SJCRH30 (cell line): Measurements from ENCODE around the gene CRIP1. TPM values are rescaled to one million over a fixed set of nuclear protein-coding genes. Genes with fewer than 3 reads are reported as not detected.

Source experiments
- DNase-seq, 2 experiments: peaks; one replicate each; pipeline ENCODE4 v3.0.0-alpha.2; 2015 to 2020
- H3K27ac ChIP-seq: fragments of 250-450 bp; sonication (Bioruptor Pico); 2 replicates; pipeline ENCODE4 v1.5.1; 2020; ENCODE audit warnings: mild to moderate bottlenecking, moderate library complexity
- H3K27me3 ChIP-seq: fragments of 250-450 bp; sonication (Bioruptor Pico); 2 replicates; pipeline ENCODE4 v1.5.1; 2020; ENCODE audit warnings: mild to moderate bottlenecking, moderate library complexity
- H3K36me3 ChIP-seq: fragments of 250-450 bp; sonication (Bioruptor Pico); 2 replicates; pipeline ENCODE4 v1.5.1; 2020; ENCODE audit warnings: mild to moderate bottlenecking, moderate library complexity
- H3K4me1 ChIP-seq: fragments of 250-450 bp; sonication (Bioruptor Pico); 2 replicates; pipeline ENCODE4 v1.5.1; 2020; ENCODE audit warnings: mild to moderate bottlenecking, moderate library complexity
- H3K4me3 ChIP-seq: fragments of 250-450 bp; sonication (Bioruptor Pico); 2 replicates; pipeline ENCODE4 v1.5.1; 2020; ENCODE audit warnings: mild to moderate bottlenecking, moderate library complexity
- H3K9me3 ChIP-seq: fragments of 250-450 bp; sonication (Bioruptor Pico); replicated peaks from 2 replicates; pipeline ENCODE4 v1.5.1; 2020; ENCODE audit warnings: mild to moderate bottlenecking, moderate library complexity
- total RNA-seq: library from RNA; depleted of rRNA; stranded (reverse); fragments of >200 nt; shearing (Covaris generic); gene quantifications from 2 replicates; pipeline ENCODE4 v1.2.3, GENCODE V29; 2014

CRIP1 gene
- total RNA-seq, 1 experiment from 2014 or later: 0.14 TPM

DNA sequence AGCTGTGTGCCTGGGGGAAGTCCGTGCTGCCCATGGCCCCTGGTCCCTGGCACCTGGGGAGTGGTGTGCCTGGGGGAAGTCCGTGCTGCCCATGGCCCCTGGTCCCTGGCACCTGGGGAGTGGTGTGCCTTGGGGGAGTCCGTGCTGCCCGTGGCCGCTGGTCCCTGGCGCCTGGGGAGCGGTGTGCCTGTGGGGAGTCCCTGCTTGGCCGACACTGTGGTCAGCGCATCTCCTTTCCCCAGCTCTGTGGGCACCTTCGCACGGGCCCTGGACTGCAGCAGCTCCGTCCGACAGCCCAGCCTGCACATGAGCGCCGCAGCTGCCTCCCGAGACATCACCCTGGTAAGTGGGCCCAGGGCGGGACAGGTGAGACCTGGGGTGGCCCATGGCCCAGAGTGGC lies 26.6 kb upstream of the CRIP1 start:
- no peaks in the 10 kb centered on the region for H3K9me3 ChIP-seq
- H3K36me3 ChIP-seq: peaks cover 72% of the 10 kb centered on the region
- no peak overlapping the region for H3K27ac ChIP-seq
- no peak overlapping the region for H3K4me3 ChIP-seq
- DNase-seq: no peak
- H3K4me1 ChIP-seq: peaks cover 11% of the 10 kb centered on the region
- no peaks in the 10 kb centered on the region for H3K27me3 ChIP-seq

DNA sequence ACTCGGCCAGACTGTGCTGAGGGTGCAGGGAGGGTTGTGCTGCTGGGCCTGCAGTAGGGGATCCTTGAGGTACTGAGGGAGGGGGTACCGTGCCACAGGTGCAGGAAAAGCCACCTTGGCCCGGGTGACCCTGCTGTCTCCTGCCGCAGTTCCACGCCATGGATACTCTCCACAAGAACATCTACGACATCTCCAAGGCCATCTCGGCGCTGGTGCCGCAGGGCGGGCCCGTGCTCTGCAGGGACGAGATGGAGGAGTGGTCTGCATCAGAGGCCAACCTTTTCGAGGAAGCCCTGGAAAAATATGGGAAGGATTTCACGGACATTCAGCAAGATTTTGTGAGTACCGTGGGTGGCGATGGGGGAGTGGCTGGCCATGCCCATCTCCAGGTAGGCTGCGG lies 26.1 kb upstream of the CRIP1 start:
- Histone ChIP-seq H3K27ac (no peak overlapping the region), H3K4me3 (no peak overlapping the region), H3K4me1 (peaks cover 16% of the 10 kb centered on the region), H3K36me3 (peaks cover 69% of the 10 kb centered on the region), H3K27me3 (no peaks in the 10 kb centered on the region), H3K9me3 (no peaks in the 10 kb centered on the region)
- DNase-seq: no peak

DNA sequence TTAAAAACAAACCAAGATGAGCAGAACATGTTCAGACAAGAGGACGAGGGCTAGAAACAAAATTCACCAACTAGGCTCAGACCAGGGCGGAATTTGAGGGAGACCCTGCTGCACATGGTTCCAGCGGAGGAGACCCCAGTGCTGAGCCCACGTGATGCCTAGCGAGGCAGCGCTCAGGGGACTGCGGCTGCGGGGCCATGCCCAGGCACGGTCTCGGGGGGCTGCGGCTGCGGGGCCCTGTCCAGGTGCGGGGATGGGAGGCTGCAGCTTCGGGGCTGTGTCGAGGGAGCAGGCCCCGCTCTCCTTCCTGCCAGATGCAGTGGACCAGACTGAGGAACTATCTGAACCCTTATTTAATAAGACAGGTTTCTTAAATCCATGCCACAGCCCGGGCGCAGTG lies 24.8 kb upstream of the CRIP1 start:
- peaks cover 62% of the 10 kb centered on the region for H3K36me3 ChIP-seq
- H3K4me3 ChIP-seq: no peak overlapping the region
- DNase-seq: no peak
- H3K27ac ChIP-seq: no peak overlapping the region
- H3K9me3 ChIP-seq: no peaks in the 10 kb centered on the region
- H3K27me3 ChIP-seq: no peaks in the 10 kb centered on the region
- H3K4me1 ChIP-seq: peaks cover 21% of the 10 kb centered on the region

DNA sequence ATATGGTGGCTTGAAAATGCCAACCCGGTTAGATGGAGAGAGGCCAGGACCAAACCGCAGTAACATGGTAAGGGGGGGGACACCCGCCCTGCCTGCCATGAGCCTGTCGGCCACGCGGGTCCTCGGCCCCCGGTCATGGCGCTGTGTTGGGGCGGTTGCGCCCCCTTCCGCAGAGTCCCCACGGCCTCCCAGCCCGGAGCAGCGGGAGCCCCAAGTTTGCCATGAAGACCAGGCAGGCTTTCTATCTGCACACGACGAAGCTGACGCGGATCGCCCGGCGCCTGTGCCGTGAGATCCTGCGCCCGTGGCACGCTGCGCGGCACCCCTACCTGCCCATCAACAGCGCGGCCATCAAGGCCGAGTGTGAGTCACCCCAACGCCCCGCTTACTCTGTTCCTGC lies 22.2 kb upstream of the CRIP1 start:
- no peaks in the 10 kb centered on the region for H3K9me3 ChIP-seq
- H3K4me1 ChIP-seq: peaks cover 18% of the 10 kb centered on the region
- H3K36me3 ChIP-seq: peaks cover 61% of the 10 kb centered on the region
- H3K27me3 ChIP-seq: no peaks in the 10 kb centered on the region
- H3K4me3 ChIP-seq: no peak overlapping the region
- DNase-seq: no peak
- no peak overlapping the region for H3K27ac ChIP-seq

DNA sequence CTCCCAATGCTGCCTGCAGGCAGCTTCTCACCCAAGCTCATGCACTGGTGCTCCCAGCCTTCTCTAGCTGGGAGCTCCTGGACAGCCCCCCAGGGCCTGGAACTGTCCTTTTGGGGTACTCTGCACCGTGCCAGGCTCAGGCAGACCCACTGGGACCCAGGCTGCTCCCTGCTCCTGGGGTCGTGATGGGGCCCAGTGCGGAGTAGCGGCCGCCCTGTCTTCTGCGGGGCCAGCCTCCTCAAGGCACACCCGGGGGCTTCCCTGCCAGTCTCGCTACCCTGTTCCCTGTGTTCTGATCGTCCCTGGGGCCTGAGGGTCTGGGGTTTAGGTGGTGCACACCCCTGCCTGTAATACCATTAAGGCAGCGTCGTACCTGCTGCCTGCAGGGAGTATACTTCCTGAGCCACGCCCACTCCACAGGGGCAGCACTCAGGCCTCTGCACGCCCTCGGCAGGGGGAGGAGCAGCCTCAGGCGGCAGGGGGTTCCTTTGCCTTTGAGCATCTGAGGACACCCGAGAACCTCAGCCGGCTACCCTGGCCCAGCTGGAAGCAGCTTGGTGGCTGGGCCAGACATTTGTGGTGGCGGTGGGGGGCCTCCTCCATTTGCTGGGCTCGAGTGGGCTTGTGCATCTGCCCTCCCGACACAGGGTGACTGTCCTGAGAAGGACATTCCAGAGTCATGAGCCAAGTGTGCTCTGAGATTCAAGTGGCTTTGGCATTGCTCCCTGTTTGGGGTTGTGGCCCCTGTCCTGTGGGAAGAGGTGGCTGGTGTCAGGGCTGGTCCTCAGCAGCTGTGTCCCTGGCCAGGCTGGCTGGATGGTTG lies 21.3 kb upstream of the CRIP1 start:
- Histone ChIP-seq H3K27ac (peak overlapping the region; percentile 59), H3K27me3 (no peaks in the 10 kb centered on the region), H3K36me3 (peaks cover 58% of the 10 kb centered on the region), H3K4me1 (peaks cover 18% of the 10 kb centered on the region), H3K4me3 (no peak overlapping the region), H3K9me3 (no peaks in the 10 kb centered on the region)
- peak; percentile 86 to 90 for DNase-seq

DNA sequence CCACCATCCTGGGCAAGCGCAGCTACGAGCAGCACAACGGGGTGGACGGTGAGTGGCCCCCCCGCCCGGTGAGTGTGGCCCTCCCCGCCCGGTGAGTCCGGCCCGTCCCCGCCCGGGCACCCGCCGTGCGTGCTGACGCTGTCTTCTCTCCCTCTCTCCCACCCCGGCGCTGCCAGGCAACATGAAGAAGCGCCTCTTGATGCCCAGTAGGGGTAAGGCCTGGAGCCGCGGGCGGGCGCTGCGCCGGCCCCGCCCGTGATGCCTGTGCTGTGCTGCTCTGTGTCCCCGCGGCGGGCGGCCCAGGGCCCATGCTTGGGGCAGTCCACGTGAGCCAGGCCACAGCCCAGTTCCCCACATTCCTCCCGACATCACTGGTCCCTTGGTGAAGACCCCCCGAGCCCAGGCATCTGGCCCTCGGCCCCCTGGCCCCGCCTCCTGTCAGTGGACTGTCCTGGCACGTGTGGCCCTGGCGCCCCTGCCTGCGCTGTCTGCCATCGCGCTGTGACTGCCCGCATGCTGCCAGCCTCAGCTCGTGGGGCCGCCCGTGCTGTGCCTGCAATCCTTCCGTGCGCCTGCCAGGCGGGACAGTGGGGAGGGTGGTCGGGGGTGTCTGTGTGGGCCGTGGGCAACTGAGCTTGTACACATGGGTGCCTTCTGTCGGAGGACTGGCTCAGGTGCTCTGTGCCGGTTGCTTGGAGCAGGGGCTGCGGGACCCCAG lies 20.0 kb upstream of the CRIP1 start:
- no peak for DNase-seq
- peaks cover 23% of the 10 kb centered on the region for H3K4me1 ChIP-seq
- H3K4me3 ChIP-seq: no peak overlapping the region
- H3K27ac ChIP-seq: no peak overlapping the region; the same call in 1 of the 2 replicates
- H3K36me3 ChIP-seq: peaks cover 48% of the 10 kb centered on the region
- no peaks in the 10 kb centered on the region for H3K9me3 ChIP-seq
- H3K27me3 ChIP-seq: no peaks in the 10 kb centered on the region

DNA sequence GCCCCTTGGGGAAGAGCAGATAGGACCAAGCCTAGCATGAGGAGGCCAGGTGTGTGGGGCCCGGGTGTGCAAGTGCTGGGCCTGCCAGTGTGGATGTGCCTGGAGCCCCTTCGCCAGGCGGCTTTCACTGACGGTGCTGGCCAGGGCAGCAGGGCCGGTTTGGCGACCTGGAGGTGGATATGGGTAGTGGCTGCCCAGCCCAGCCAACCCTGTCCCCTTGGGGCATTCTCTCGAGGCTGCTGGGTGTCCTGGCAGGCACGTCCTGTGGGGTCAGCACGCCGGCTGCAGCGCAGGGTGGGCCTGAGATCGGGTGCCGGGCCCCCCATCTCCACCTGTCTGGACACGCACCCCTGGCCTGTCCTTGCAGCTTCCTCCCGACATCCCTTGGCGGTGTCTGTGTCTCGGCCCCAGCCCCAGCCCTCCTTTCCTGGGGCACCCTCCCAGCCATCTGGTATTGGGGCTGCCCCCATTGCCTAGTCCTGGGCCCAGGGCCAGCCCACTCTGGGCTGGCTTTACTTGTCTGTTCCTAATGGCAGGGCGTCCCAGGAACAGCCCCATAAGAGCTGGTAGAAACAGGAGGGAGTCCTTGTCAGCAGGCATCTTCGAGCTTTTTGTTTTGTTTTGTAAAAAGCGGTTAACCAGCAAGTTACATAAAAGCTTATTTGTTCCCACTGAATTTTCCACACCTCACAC lies 19.3 kb upstream of the CRIP1 start:
- no peak overlapping the region for H3K4me3 ChIP-seq
- H3K36me3 ChIP-seq: peaks cover 43% of the 10 kb centered on the region
- H3K27me3 ChIP-seq: no peaks in the 10 kb centered on the region
- H3K9me3 ChIP-seq: no peaks in the 10 kb centered on the region
- DNase-seq: no peak
- no peak overlapping the region for H3K27ac ChIP-seq
- H3K4me1 ChIP-seq: peaks cover 23% of the 10 kb centered on the region

DNA sequence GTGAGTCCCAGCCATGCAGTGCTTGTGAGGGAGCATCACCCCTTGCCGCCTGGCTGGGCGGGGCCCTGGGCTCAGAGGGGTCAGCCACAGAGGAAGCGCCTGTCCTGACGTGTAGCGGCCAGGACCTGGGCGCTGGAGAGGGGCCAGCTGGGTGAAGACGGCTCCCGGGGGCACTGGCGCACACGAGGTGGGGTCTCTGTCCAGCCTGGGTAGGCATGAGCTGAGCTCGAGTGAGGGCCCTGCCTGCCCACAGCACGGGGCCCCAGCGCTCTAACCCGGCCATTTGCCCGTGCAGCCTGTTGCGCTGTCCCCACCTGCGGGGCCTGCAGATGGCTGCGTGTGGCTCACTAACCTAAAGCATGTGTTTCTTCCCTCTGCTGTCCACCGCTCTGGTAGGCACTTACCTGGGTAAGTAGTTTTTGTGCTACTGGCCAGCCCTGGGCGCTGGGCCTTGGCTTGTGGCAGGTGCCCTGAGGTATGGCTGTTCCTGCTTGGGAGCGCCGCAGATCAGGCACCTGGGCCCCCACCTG lies 18.7 kb upstream of the CRIP1 start:
- Histone ChIP-seq H3K36me3 (peaks cover 37% of the 10 kb centered on the region), H3K27me3 (no peaks in the 10 kb centered on the region), H3K4me1 (peaks cover 23% of the 10 kb centered on the region), H3K27ac (no peak overlapping the region), H3K9me3 (no peaks in the 10 kb centered on the region), H3K4me3 (no peak overlapping the region)
- no peak for DNase-seq

DNA sequence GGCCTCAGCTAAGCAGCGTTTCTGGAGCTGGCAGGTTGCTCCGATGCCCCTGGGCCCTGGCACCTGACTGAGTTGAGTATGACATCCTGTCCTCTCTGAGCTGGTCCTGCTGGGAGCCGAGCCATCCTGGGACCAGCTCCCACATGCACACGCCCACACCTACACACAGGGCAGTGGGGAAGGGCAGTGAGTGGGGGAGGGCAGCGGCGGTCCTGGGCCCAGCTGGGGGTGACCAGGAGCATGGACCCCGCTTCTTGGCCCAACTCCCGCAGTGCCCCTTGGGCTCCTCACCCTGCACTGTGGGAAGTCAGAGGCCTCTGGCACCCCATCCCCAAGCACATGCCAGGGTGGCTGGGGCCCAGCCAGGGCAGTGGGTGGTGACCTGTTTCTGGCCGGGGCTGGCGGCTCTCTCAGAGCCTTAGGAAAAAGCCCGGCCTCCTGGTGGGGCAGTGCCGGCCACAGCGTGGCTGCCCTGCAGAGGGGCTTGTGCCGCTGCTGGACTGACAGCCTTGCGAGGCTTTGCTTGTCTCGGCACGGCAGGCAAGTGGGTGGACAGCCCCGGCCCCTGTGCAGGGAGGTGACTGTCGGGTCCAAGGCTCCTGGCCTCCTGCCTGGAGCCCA lies 18.0 kb upstream of the CRIP1 start:
- no peak overlapping the region for H3K27ac ChIP-seq
- H3K27me3 ChIP-seq: no peaks in the 10 kb centered on the region
- H3K9me3 ChIP-seq: no peaks in the 10 kb centered on the region
- no peak for DNase-seq
- peaks cover 29% of the 10 kb centered on the region for H3K36me3 ChIP-seq
- H3K4me3 ChIP-seq: no peak overlapping the region
- H3K4me1 ChIP-seq: peaks cover 27% of the 10 kb centered on the region

DNA sequence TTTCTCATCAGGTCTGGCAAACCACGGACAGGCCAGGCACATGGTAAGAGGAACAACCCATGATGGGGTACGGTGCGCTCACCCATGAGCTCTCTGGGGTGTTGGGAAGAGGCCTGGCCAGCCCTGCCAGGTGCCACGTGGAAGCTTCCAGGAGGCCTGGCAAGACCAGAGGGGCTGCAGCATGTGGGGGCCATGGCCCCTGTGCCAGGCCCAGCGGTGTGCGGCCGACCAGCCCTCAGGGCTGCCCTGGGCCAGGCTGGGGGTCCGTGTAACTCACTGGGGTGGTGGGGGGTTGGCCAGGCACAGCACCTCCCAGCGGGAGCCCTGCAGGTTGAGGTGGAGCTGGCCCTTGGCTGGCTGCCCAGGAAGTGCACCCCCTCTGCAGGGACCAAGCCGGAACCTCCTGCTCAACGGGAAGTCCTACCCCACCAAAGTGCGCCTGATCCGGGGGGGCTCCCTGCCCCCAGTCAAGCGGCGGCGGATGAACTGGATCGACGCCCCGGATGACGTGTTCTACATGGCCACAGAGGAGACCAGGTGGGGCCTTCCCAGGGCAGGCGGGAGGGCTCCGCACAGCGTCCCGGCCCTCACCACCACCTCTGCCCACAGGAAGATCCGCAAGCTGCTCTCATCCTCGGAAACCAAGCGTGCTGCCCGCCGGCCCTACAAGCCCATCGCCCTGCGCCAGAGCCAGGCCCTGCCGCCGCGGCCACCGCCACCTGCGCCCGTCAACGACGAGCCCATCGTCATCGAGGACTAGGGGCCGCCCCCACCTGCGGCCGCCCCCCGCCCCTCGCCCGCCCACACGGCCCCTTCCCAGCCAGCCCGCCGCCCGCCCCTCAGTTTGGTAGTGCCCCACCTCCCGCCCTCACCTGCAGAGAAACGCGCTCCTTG lies 17.0 kb upstream of the CRIP1 start:
- no peak overlapping the region for H3K27ac ChIP-seq

DNA sequence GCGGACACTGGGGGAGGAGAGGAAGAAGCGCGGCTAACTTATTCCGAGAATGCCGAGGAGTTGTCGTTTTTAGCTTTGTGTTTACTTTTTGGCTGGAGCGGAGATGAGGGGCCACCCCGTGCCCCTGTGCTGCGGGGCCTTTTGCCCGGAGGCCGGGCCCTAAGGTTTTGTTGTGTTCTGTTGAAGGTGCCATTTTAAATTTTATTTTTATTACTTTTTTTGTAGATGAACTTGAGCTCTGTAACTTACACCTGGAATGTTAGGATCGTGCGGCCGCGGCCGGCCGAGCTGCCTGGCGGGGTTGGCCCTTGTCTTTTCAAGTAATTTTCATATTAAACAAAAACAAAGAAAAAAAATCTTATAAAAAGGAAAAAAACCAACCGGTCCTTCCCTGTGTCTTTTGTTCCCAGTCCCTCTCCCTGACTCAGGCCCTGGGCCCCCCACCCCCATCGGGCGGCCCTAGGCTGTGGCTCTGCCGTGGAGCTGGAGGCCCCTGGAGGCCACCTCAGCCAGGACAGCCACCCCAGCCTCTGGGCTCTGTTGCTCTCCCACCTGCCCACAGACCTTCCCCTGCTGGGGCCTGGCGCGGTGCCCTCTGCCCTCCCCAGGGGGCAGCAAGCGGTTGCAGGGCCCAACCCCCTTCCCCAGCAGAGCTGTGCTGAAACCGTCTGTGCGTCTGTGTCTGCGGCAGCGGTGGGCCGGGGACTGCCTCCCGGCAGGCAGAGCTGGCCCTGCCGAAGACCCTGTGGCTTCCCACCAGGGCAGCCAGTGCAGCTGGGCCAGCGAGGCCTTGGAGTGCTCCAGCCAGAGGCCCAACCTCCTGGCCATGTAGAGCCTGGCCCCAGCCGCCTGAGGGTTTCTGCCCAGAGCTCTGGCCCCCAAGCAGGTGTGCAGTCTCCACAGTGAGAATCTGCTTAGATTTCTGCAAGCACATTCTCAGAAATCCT lies 16.1 kb upstream of the CRIP1 start:
- H3K9me3 ChIP-seq: no peaks in the 10 kb centered on the region
- H3K4me3 ChIP-seq: no peak overlapping the region
- DNase-seq: no peak
- peaks cover 16% of the 10 kb centered on the region; the same call in 1 of the 2 replicates for H3K36me3 ChIP-seq
- no peaks in the 10 kb centered on the region for H3K27me3 ChIP-seq
- no peak overlapping the region for H3K27ac ChIP-seq
- peaks cover 14% of the 10 kb centered on the region for H3K4me1 ChIP-seq

More for the DNA sequence above, 17.0 kb upstream of the CRIP1 start:
- Histone ChIP-seq H3K27me3 (no peaks in the 10 kb centered on the region), H3K4me1 (peaks cover 23% of the 10 kb centered on the region), H3K9me3 (no peaks in the 10 kb centered on the region), H3K36me3 (peaks cover 22% of the 10 kb centered on the region), H3K4me3 (no peak overlapping the region)
- DNase-seq: no peak

DNA sequence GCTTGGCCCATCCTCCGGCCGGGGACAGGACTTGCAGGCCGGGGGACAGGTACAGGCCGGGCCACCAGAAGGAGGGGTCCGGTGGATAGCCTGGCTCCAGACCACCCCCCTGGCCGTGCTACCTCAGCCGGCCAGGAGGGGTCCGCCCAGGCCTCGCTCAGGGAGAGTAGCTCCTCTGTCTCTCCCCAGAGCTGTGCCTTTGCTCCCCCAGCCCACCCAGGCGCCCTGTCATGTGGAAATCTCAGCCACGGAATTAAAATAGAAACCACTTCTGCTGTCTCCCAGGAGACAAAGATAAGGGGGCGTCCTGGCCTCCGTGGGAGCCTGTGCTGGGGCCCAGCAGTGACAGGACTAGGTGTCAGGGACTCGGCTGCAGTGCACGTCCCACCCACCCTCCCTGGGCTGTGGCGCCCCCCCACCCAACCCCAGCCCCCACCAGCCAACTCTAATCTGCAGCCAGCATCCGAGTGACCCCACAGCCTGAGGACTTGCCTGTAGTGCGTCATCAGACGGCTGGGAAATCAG lies 15.3 kb upstream of the CRIP1 start:
- Histone ChIP-seq H3K9me3 (no peaks in the 10 kb centered on the region), H3K4me1 (peaks cover 9% of the 10 kb centered on the region; the same call in 1 of the 2 replicates), H3K4me3 (no peak overlapping the region), H3K36me3 (peaks cover 16% of the 10 kb centered on the region; the same call in 1 of the 2 replicates), H3K27me3 (no peaks in the 10 kb centered on the region), H3K27ac (no peak overlapping the region)
- no peak for DNase-seq
